MCF 10A (cell line): Measurements from ENCODE around the gene USB1. TPM values are rescaled to one million over a fixed set of nuclear protein-coding genes. Genes with fewer than 3 reads are reported as not detected.

Experiments used
- BruUV-seq: library from RNA; stranded (reverse); fragments of 400-500 nt; replicated peaks from 2 replicates; lab custom pipeline; 2021; lab: Mats Ljungman, UMichigan
- CTCF ChIA-PET: fragments of 300-600 bp; sonication (Branson Sonifier 250); formaldehyde crosslinking; extraction: SDS; loops from one replicate; lab custom pipeline; 2021; ENCODE audit warnings: antibody characterized with exemption, inconsistent platforms; lab: Yijun Ruan, JAX
- POLR2A ChIA-PET: fragments of 300-600, 350-650 bp; sonication (Branson Sonifier 250); formaldehyde crosslinking; extraction: SDS; loops from one replicate; lab custom pipeline; 2020; ENCODE audit warnings: antibody characterized with exemption, inconsistent platforms; lab: Yijun Ruan, JAX
- DNase-seq: peaks from one replicate; pipeline ENCODE4 v3.0.0-alpha.2; 2018; ENCODE audit not compliant: unreplicated experiment
- H3K27ac Mint-ChIP-seq: one replicate; pipeline ENCODE4 v1.8.0; 2022; ENCODE audit warnings: mild to moderate bottlenecking, low read depth, mixed read lengths; ENCODE audit not compliant: unreplicated experiment
- H3K27me3 Mint-ChIP-seq: one replicate; pipeline ENCODE4 v1.8.0; 2022; ENCODE audit warnings: mixed read lengths; ENCODE audit not compliant: insufficient read depth, unreplicated experiment
- H3K36me3 Mint-ChIP-seq: one replicate; pipeline ENCODE4 v1.8.0; 2022; ENCODE audit warnings: mild to moderate bottlenecking, moderate library complexity, mixed read lengths; ENCODE audit not compliant: insufficient read depth, unreplicated experiment
- H3K4me1 Mint-ChIP-seq: one replicate; pipeline ENCODE4 v1.8.0; 2022; ENCODE audit warnings: mixed read lengths; ENCODE audit not compliant: insufficient read depth, unreplicated experiment
- H3K4me3 Mint-ChIP-seq: one replicate; pipeline ENCODE4 v1.8.0; 2022; ENCODE audit warnings: mild to moderate bottlenecking, moderate library complexity, mixed read lengths; ENCODE audit not compliant: unreplicated experiment
- H3K9me3 Mint-ChIP-seq: one replicate; pipeline ENCODE4 v1.8.0; 2022; ENCODE audit warnings: mixed read lengths; ENCODE audit not compliant: unreplicated experiment
- CTCF ChIP-seq: fragments of 200-600 bp; IDR thresholded peaks from one replicate; pipeline ENCODE4 v1.8.0; 2022; ENCODE audit warnings: antibody characterized with exemption, mild to moderate bottlenecking; ENCODE audit not compliant: unreplicated experiment
- intact Hi-C: fragments of 100-400 bp; cut with micrococcal nuclease; formaldehyde crosslinking; loops from 2 replicates; pipeline ENCODE4 v1.14.1; 2022
- total RNA-seq: library from RNA; stranded (reverse); gene quantifications from 2 replicates; pipeline ENCODE4 v1.2.3, GENCODE V29; 2022

Gene USB1
- total RNA-seq, 1 experiment from 2014 or later = 49.2 TPM

- Mint-ChIP-seq H3K4me3 (no peak overlapping the region), H3K36me3 (peaks cover 68% of the 10 kb centered on the region), H3K9me3 (no peaks in the 10 kb centered on the region), H3K4me1 (peaks cover 8% of the 10 kb centered on the region), H3K27ac (no peak overlapping the region), H3K27me3 (no peaks in the 10 kb centered on the region)
- TF ChIP-seq CTCF = no peak
- intact Hi-C loops = loop anchor here (5.0 kb wide), 1 partner anchor 622 kb away; no protein-coding TSS in a partner anchor
- no peak for DNase-seq
- POLR2A ChIA-PET = interaction anchor here (0.7 kb wide), 1 partner anchor 369 kb away, joined by 3 read pairs; no protein-coding TSS in a partner anchor
- CTCF ChIA-PET = interaction anchor here (0.6 to 2.4 kb wide), 7 partner anchors 9 to 316 kb away, joined by 3 to 16 read pairs (median 4); no protein-coding TSS in a partner anchor
- BruUV-seq = no TSS peak
These were observed 8.7 kb downstream of the USB1 start for GRCh38 chr16:58009856-58010416.

- no peaks in the 10 kb centered on the region for H3K27me3 Mint-ChIP-seq
- BruUV-seq = no TSS peak
- H3K4me1 Mint-ChIP-seq = no peaks in the 10 kb centered on the region
- intact Hi-C loops = no loop called here
- no peak for DNase-seq
- POLR2A ChIA-PET = interaction anchor here (0.7 kb wide), 1 partner anchor 10 kb away, joined by 3 read pairs; the partner anchor contains the start of gene USB1
- no peaks in the 10 kb centered on the region for H3K9me3 Mint-ChIP-seq
- CTCF ChIA-PET = interaction anchor here (0.6 to 2.4 kb wide), 6 partner anchors 8 to 350 kb away, joined by 3 to 16 read pairs (median 4); no protein-coding TSS in a partner anchor
- H3K4me3 Mint-ChIP-seq = no peak overlapping the region
- no peak overlapping the region for H3K27ac Mint-ChIP-seq
- no peak for TF ChIP-seq CTCF
- H3K36me3 Mint-ChIP-seq = peaks cover 60% of the 10 kb centered on the region
These were observed 9.7 kb downstream of the USB1 start for GRCh38 chr16:58010886-58011285.

GRCh38 chr16:58011652-58012051, 10.4 kb downstream of the USB1 start:
- DNase-seq = no peak
- Mint-ChIP-seq H3K27ac (no peak overlapping the region), H3K27me3 (no peaks in the 10 kb centered on the region), H3K4me1 (no peaks in the 10 kb centered on the region), H3K9me3 (no peaks in the 10 kb centered on the region), H3K36me3 (peaks cover 53% of the 10 kb centered on the region), H3K4me3 (no peak overlapping the region)
- POLR2A ChIA-PET = no interaction called here
- no peak for TF ChIP-seq CTCF
- intact Hi-C loops = no loop called here
- CTCF ChIA-PET = interaction anchor here (0.6 to 1.9 kb wide), 4 partner anchors 10 to 262 kb away, joined by 3 to 8 read pairs (median 3); no protein-coding TSS in a partner anchor
- no TSS peak for BruUV-seq

- Mint-ChIP-seq H3K27me3 (no peaks in the 10 kb centered on the region), H3K36me3 (peaks cover 44% of the 10 kb centered on the region), H3K9me3 (no peaks in the 10 kb centered on the region), H3K4me1 (no peaks in the 10 kb centered on the region), H3K27ac (no peak overlapping the region), H3K4me3 (no peak overlapping the region)
- TF ChIP-seq CTCF = no peak
- no TSS peak for BruUV-seq
- intact Hi-C loops = no loop called here
- no peak for DNase-seq
- POLR2A ChIA-PET = no interaction called here
- CTCF ChIA-PET = interaction anchor here (0.6 to 1.9 kb wide), 2 partner anchors 112 to 474 kb away, joined by 5 to 6 read pairs; no protein-coding TSS in a partner anchor
These were observed 11.3 kb downstream of the USB1 start for GRCh38 chr16:58012481-58012880.
